ENCODE measurements around the gene TMEM273. TPM values are rescaled to one million over a fixed set of nuclear protein-coding genes. Genes with fewer than 3 reads are reported as not detected.
A peak's percentile ranks its signal among the peaks of the same experiment; 100 is the strongest.

Gene TMEM273
- total and polyA plus RNA-seq, 2 of the 4 experiments (the other 2 are of a cell fraction), result not detected

- dilution Hi-C loops (cut with HindIII; ENCODE audit: low sequenced_read_pairs, unreplicated experiment), result no loop called here
- in situ Hi-C loops (cut with MboI; ENCODE audit: low sequenced_read_pairs), result no loop called here
- H3K4me3 ChIP-seq (ENCODE audit: insufficient read depth, low read depth, low read length), result no peak overlapping the region
- peaks cover 0 to 62% of the 10 kb centered on the region in 2 experiments; a peak in 3 of 4 replicates for H3K79me1 ChIP-seq (ENCODE audit: low read depth in 1 of 2, low read length in 2 of 2)
- DNase-seq, result no peak
- H2AK5ac ChIP-seq (ENCODE audit: low read depth, low read length), result no peak overlapping the region; the same call in 1 of the 2 replicates
- H3K27ac ChIP-seq (ENCODE audit: insufficient read depth, low read length), result no peak overlapping the region
- H4K20me1 ChIP-seq (ENCODE audit: insufficient read depth, low read length), result peaks cover 15% of the 10 kb centered on the region
- no peak overlapping the region for H3K4ac ChIP-seq (ENCODE audit: low read depth, low read length)
- H3K9me1 ChIP-seq (ENCODE audit: insufficient read depth, low read length), result peaks cover 10% of the 10 kb centered on the region
- H3K27me3 ChIP-seq (ENCODE audit: control insufficient read depth, insufficient read depth, low read length), result no peaks in the 10 kb centered on the region; the same call in 1 of the 2 replicates
- no peak overlapping the region for H3K56ac ChIP-seq (ENCODE audit: extremely low read depth, insufficient read depth, low read length)
- no peak overlapping the region for H3K18ac ChIP-seq (ENCODE audit: low read depth, low read length)
- H3K9me3 ChIP-seq (ENCODE audit: control insufficient read depth, insufficient read depth, low read length), result no peaks in the 10 kb centered on the region
- intact Hi-C loops (cut with micrococcal nuclease), result loop anchor here (10.0 kb wide), 1 partner anchor 184 kb away; the partner anchor contains the start of gene C10orf71
- H4K91ac ChIP-seq (ENCODE audit: insufficient read depth, low read depth, low read length), result no peak overlapping the region
- peak overlapping the region; percentile 16; the same call in 1 of the 3 replicates for H2BK15ac ChIP-seq (ENCODE audit: low read depth, low read length)
- H3K23ac ChIP-seq (ENCODE audit: low read depth, low read length), result no peak overlapping the region
- no peak overlapping the region for H2BK20ac ChIP-seq (ENCODE audit: low read depth, low read length)
- no peak overlapping the region for H3K9ac ChIP-seq (ENCODE audit: low read depth, low read length)
- peaks cover 24% of the 10 kb centered on the region; the same call in 1 of the 2 replicates for H3K4me1 ChIP-seq (ENCODE audit: control insufficient read depth, insufficient read depth, low read length)
- no TSS peak for BruUV-seq (replicated peaks)
- no peak overlapping the region for H2BK5ac ChIP-seq (ENCODE audit: low read depth, low read length, poor library complexity, severe bottlenecking)
- H2AK9ac ChIP-seq (replicated peaks; ENCODE audit: low read depth, low read length, poor library complexity), result no peak overlapping the region
- ChIA-PET POLR2A (ENCODE audit: unreplicated experiment) (no interaction called here), CTCF (interaction anchor here (0.9 kb wide), 1 partner anchor 10 kb away, joined by 3 read pairs; no protein-coding TSS in a partner anchor)
- 100% methylated on average over 1 of the region's 4 CpGs; no CpG with 5 or more reads in 1 of the 2 experiments for WGBS, 2 experiments (ENCODE audit: extremely low coverage in 2 of 2, insufficient read length in 1 of 2)
- H3K14ac ChIP-seq (replicated peaks; ENCODE audit: low read depth, low read length), result no peak overlapping the region
- no peak overlapping the region for H4K8ac ChIP-seq (ENCODE audit: low read depth in 2 of 2, low read length in 2 of 2)
- ATAC-seq (ENCODE audit: low read depth), result no peak
- H2AFZ ChIP-seq (replicated peaks; ENCODE audit: low read length, poor library complexity), result no peak overlapping the region
- H2BK120ac ChIP-seq (ENCODE audit: low read depth, low read length), result no peak overlapping the region
- no peak overlapping the region for H3K4me2 ChIP-seq (ENCODE audit: low read depth, low read length)
- TF ChIP-seq USF2 (IDR thresholded peaks at IDR 0.05; ENCODE audit: low read depth, low read length) (no peak), RCOR1 (IDR thresholded peaks at IDR 0.05; ENCODE audit: insufficient replicate concordance, low read length) (no peak), MAFK (IDR thresholded peaks at IDR 0.05; ENCODE audit: low read depth, low read length) (no peak)
- no peak overlapping the region for H4K5ac ChIP-seq (ENCODE audit: low read depth, low read length)
- peaks cover 11% of the 10 kb centered on the region; the same call in 1 of the 2 replicates for H3K36me3 ChIP-seq (ENCODE audit: control insufficient read depth, insufficient read depth, low read length)
Measured at GRCh38 chr10:49110684-49111319, 77.4 kb downstream of the TMEM273 start.
